Small intestine (tissue), 7 donors: ENCODE results near the gene NAT16. TPM values are rescaled to one million over a fixed set of nuclear protein-coding genes. Genes with fewer than 3 reads are reported as not detected.
"Not testable (repeated sequence)": the region's sequence is repeated elsewhere in the genome, so short reads cannot be mapped to it uniquely, and the experiment has no call there.

Experiments
- DNase-seq, 2 donors: peaks; one replicate each; pipeline versions ENCODE4 v3.0.0 to v3.0.0-alpha.2; 2013
- FAIRE-seq: peaks from 2 replicates; lab custom pipeline; 2012; peaks lifted over from hg19 to GRCh38; lab: Jason Lieb, UNC
- H3K27ac ChIP-seq, 3 donors: one replicate each; pipeline ENCODE4 v1.5.1; 2013; ENCODE audit warnings: low read length in 2 of 3, mild to moderate bottlenecking in 2 of 3, control low read depth in 1 of 3, inconsistent platforms in 1 of 3, low read depth in 1 of 3, moderate library complexity in 1 of 3
- H3K27me3 ChIP-seq, 3 donors: one replicate each; pipeline ENCODE4 v1.6.1; 2013; ENCODE audit warnings: low read length in 3 of 3, inconsistent platforms in 1 of 3; ENCODE audit not compliant: control insufficient read depth in 3 of 3, insufficient read depth in 3 of 3
- H3K36me3 ChIP-seq, 3 donors: one replicate each; pipeline ENCODE4 v1.6.1; 2013; ENCODE audit warnings: low read length in 3 of 3, inconsistent platforms in 1 of 3, low read depth in 1 of 3, mild to moderate bottlenecking in 1 of 3, moderate library complexity in 1 of 3; ENCODE audit not compliant: control insufficient read depth in 3 of 3, insufficient read depth in 2 of 3
- H3K4me1 ChIP-seq, 3 donors: one replicate each; pipeline ENCODE4 v1.6.1; 2013; ENCODE audit warnings: low read length in 2 of 3, inconsistent platforms in 1 of 3, low read depth in 1 of 3, mild to moderate bottlenecking in 1 of 3, moderate library complexity in 1 of 3; ENCODE audit not compliant: control insufficient read depth in 3 of 3, insufficient read depth in 2 of 3
- H3K4me3 ChIP-seq, 3 donors: one replicate each; pipeline ENCODE4 v1.5.1; 2013; ENCODE audit warnings: low read length in 3 of 3, control low read depth in 1 of 3, inconsistent platforms in 1 of 3, low read depth in 1 of 3, mild to moderate bottlenecking in 1 of 3, moderate library complexity in 1 of 3
- H3K9me3 ChIP-seq, 2 donors: one replicate each; pipeline ENCODE4 v1.6.1; 2013; ENCODE audit warnings: low read depth in 1 of 2, low read length in 1 of 2; ENCODE audit not compliant: control insufficient read depth in 2 of 2, insufficient read depth in 1 of 2
- WGBS, 3 donors: extraction: QIAGEN DNeasy Blood & Tissue Kit; methylation state at CpG; one replicate each; pipeline ENCODE4 v1.1.7; 2013; 5-methylcytosine and 5-hydroxymethylcytosine counted together
- polyA plus RNA-seq, 4 donors: library from polyadenylated mRNA; stranded (reverse) in 3 of 4; unstranded in 1 of 4; fragments of 200-250 nt in 3 of 4; fragments of 120-200 nt in 1 of 4; gene quantifications; one replicate each; pipeline versions ENCODE4 v1.2.1 to v1.2.3, GENCODE V29; 2013
- donor health status: healthy with polysubstance abuse.
- donor health status: control.
- donor health status: control.
- donor health status: Bipolar disorder and iron deficiency.
- donor health status: healthy.

The NAT16 gene
- polyA plus RNA-seq, 4 donors, result 0.04 to 0.10 TPM; not detected in 2

DNA sequence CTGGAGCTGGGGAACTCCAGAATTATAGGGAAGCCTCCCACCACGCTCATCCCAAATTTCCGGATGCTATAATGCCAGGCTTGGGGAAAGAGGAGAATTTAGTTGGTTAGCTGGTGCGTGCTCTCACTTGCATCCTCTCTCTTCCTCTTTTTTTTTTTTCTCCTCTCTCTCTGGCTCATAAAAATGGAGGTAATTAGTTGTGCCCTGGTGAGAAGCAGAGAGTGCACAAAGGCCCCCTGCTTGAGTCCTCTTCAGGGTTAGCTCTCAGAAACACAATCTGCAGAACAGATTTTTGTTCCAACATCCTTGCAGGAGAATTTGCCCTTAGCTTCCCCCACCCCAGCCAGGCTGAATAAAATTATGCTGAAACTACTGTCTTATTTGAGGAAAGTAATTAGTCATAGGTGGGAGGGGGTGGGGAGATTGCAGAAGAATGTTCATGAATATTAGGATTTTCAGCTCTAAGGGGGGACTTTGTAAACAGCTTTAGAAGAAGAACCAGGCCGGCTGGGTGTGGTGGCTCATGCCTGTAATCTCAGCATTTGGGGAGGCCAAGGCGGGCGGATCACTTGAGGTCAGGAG, 45.6 kb downstream of the NAT16 start:
- FAIRE-seq, result no peak

DNA sequence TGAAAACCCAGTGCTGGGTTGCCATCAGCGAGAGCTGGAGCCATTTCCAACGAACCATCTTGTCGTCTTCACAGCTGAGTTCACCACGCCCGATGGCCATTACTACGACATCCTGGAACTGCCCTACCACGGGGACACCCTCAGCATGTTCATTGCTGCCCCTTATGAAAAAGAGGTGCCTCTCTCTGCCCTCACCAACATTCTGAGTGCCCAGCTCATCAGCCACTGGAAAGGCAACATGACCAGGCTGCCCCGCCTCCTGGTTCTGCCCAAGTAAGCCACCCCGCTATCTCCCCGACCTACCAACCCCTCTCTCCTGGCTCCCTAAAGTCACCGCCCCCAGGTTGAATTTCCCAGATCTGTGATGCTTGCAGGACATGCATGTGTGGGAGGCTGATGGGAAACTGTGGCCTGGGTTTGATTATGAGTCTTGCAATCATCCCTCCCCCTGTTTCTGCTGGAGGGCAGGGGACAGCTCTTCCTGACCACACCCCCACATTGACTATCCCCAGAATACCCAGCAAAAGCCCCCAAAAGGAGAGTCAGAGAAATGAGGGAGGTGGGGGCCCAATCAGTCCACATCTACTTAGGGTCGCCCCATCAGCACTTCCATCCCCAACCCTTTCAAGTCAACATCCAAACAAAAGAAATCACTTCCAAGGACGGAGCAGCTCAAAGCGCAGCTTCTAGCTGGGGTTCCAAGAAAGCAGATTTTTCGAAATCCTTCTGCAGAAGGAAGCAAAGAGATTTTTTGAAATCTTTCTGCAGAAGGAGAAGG, 46.3 kb downstream of the NAT16 start:
- H3K9me3 ChIP-seq, result no peaks in the 10 kb centered on the region
- peaks cover 0 to 20% (median 0%) of the 10 kb centered on the region in 3 donors for H3K27me3 ChIP-seq
- 70 to 82% (median 77%) methylated on average over 15 of the region's 15 CpGs for WGBS, 3 donors
- H3K36me3 ChIP-seq, result no peaks in the 10 kb centered on the region
- peaks cover 0 to 6% (median 2%) of the 10 kb centered on the region in 3 donors for H3K4me1 ChIP-seq
- H3K4me3 ChIP-seq, result no peak overlapping the region
- no peak for FAIRE-seq
- DNase-seq, result no peak
- H3K27ac ChIP-seq, result no peak overlapping the region

More for the DNA sequence above, 45.6 kb downstream of the NAT16 start:
- peaks cover 0 to 20% (median 0%) of the 10 kb centered on the region in 3 donors for H3K27me3 ChIP-seq
- peaks cover 0 to 6% (median 2%) of the 10 kb centered on the region in 3 donors for H3K4me1 ChIP-seq
- no peak overlapping the region for H3K4me3 ChIP-seq
- no peaks in the 10 kb centered on the region for H3K9me3 ChIP-seq
- H3K36me3 ChIP-seq, result no peaks in the 10 kb centered on the region
- H3K27ac ChIP-seq, result no peak overlapping the region
- 81 to 84% (median 82%) methylated on average over 6 of the region's 6 CpGs for WGBS, 3 donors
- DNase-seq, result no peak

DNA sequence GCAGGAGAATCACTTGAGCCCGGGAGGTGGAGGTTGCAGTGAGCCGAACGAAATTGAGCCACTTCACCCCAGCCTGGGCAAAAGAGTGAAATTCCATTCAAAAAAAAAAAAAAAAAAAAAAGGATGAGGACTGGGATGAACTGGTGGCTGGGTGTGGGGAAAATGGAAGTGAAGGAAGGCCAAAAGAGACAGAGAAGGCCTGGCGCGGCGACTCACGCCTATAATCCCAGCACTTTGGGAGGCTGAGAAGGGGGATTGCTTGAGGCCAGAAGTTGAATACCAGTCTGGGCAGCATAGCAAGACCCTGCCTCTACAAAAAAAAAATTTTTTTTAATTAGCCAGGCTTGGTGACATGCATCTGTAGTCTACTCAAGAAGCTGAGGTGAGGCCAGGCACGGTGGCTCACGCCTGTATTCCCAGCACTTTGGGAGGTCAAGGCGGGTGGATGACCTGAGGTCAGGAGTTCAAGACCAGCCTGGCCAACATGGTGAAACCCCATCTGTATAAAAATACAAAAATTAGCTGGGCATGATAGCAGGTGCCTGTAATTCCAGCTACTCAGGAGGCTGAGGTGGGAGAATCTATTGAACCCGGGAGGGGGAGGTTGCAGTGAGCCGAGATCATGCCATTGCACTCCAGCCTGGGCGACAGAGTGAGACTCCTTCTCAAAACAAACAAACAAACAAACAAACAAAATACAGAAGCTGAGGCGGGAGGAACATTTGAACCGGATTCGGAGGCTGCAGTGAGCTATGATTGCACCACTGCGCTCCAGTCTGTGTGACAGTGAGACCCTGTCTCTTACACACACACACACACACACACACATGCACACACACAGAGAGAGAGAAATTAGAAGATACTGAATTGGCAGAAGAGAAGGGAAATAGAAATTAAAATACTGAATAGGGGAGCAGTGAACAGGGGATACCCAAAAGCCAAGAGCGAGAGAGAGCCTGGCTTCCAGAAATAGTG, 47.2 kb downstream of the NAT16 start:
- 86 to 90% (median 89%) methylated on average over 18 of the region's 18 CpGs for WGBS, 3 donors
- H3K4me1 ChIP-seq, FAIRE-seq, H3K4me3 ChIP-seq, H3K27ac ChIP-seq, H3K36me3 ChIP-seq, DNase-seq, H3K9me3 ChIP-seq: not testable (repeated sequence)
- H3K27me3 ChIP-seq, result peaks cover 0 to 25% (median 0%) of the 10 kb centered on the region in 3 donors

DNA sequence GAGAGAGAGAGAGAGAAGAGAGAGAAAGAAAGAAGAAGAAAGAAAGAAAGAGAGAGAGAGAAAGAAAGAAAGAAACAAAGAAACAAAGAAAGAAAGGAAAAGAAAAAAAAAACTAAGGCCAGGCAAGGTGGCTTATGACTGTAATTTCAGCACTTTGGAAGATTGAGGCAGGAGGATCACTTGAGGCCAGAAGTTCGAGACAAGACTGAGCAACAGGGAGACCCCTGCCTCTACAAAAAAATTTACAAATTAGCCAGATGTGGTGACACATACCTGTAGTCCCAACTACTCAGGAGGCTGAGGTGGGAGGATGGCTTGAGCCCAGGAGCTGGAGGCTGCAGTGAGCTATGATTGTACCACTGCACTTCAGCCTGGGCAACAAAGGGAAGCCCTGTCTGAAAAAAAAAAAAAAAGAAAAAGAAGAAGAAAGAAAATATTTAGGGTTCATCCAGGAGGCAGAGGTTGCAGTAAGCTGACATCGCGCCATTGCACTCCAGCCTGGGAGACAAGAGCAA, 50.4 kb downstream of the NAT16 start:
- H3K4me1 ChIP-seq, result peaks cover 0 to 20% (median 0%) of the 10 kb centered on the region in 3 donors
- H3K36me3 ChIP-seq, result no peaks in the 10 kb centered on the region
- H3K9me3 ChIP-seq, result no peaks in the 10 kb centered on the region
- H3K27me3 ChIP-seq, result peaks cover 0 to 34% (median 0%) of the 10 kb centered on the region in 3 donors
- FAIRE-seq, result no peak
- DNase-seq, result no peak
- WGBS, 3 donors, result 84 to 93% (median 93%) methylated on average over 3 of the region's 3 CpGs
- H3K4me3 ChIP-seq, result no peak overlapping the region
- no peak overlapping the region for H3K27ac ChIP-seq

DNA sequence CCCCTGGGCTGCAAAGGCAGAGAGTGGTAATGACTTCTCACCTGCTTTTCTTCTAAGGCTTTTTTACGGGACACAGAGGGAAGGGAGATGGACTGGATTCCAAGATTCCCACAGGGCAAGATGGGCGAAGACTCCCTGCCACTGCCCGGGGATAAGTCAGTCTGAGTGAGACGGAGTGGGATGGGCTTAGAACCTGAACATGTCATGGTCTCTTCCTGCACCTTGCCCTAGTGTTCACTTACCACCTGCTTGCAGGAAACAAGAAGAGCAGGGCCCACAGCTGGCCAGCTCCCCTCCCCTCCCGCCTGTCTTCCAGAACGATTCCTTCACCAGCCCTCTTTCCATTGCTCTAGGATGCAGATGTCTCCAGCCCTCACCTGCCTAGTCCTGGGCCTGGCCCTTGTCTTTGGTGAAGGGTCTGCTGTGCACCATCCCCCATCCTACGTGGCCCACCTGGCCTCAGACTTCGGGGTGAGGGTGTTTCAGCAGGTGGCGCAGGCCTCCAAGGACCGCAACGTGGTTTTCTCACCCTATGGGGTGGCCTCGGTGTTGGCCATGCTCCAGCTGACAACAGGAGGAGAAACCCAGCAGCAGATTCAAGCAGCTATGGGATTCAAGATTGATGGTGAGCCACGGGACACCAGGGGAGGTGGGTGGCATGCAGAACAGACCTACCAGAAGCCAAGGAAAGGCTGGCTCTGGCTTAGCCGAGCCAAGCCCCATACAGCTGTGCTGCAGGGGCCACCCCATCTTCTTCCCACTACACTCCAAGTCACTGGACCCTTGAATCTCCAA, 51.9 kb downstream of the NAT16 start:
- no peak overlapping the region for H3K27ac ChIP-seq
- H3K4me1 ChIP-seq, result peaks cover 0 to 27% (median 0%) of the 10 kb centered on the region in 3 donors
- FAIRE-seq, result no peak
- 45 to 69% (median 51%) methylated on average over 14 of the region's 14 CpGs for WGBS, 3 donors
- no peak overlapping the region for H3K4me3 ChIP-seq
- no peaks in the 10 kb centered on the region for H3K9me3 ChIP-seq
- H3K36me3 ChIP-seq, result no peaks in the 10 kb centered on the region
- peaks cover 0 to 33% (median 0%) of the 10 kb centered on the region in 3 donors for H3K27me3 ChIP-seq
- DNase-seq, result peak in 1 of 2 donors; percentile 37

DNA sequence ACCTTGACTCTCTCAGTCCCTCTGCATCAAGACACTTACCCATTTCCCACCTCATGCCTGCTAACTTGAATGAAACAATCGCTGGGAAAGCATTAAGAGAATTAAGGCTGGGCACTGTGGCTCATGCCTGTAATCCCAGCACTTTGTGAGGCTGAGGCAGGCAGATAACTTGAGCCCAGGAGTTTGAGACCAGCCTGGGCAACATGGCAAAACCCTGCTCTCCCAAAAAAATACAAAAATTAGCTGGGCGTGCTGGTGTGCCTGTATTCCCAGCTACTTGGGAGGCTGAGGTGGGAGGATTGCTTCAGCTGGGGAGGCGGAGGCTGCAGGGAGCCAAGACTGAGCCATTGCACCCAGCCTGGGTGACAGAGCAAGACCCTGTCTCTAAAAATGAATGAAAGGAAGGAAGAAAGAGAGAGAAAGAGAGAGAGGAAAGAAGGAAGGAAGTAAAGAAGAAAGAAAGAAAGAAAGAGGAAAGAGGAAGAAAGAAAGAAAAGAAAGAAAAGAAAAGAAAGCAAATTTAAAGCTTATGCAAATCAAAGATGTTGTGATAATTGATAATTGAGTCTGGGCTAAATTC, 52.5 kb downstream of the NAT16 start:
- no peak for FAIRE-seq
- Histone ChIP-seq H3K4me3 (peak overlapping the region in 1 of 3 donors; percentile 21), H3K4me1 (peaks cover 0 to 33% (median 0%) of the 10 kb centered on the region in 3 donors), H3K36me3 (no peaks in the 10 kb centered on the region), H3K9me3 (no peaks in the 10 kb centered on the region), H3K27me3 (peaks cover 0 to 33% (median 0%) of the 10 kb centered on the region in 3 donors), H3K27ac (peak overlapping the region in 1 of 3 donors; percentile 27)
- no peak for DNase-seq
- WGBS, 3 donors, result 75 to 78% (median 76%) methylated on average over 3 of the region's 3 CpGs

DNA sequence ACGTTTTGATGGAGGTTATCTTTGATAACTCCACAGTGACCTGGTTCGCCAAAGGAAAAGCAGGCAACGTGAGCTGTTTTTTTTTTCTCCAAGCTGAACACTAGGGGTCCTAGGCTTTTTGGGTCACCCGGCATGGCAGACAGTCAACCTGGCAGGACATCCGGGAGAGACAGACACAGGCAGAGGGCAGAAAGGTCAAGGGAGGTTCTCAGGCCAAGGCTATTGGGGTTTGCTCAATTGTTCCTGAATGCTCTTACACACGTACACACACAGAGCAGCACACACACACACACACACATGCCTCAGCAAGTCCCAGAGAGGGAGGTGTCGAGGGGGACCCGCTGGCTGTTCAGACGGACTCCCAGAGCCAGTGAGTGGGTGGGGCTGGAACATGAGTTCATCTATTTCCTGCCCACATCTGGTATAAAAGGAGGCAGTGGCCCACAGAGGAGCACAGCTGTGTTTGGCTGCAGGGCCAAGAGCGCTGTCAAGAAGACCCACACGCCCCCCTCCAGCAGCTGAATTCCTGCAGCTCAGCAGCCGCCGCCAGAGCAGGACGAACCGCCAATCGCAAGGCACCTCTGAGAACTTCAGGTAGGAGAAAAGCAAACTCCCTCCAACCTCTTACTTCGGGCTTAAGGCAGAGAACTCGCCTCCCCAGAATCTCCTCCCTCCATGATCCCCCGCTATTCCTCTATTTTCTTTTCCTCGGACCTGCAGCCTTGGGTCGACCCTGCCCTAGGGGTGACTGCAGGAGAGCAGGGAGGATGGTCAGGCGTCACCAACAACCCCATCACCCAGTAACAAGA, 53.2 kb downstream of the NAT16 start, which contains the start of gene SERPINE1:
SERPINE1 (plus strand) TSS at position 454 of the 809 bp plus-strand sequence. CDS start 1,290 bp downstream, outside the sequence.
- peaks cover 0 to 33% (median 0%) of the 10 kb centered on the region in 3 donors for H3K27me3 ChIP-seq
- H3K9me3 ChIP-seq, result no peaks in the 10 kb centered on the region
- DNase-seq, result peak; percentile 51 to 78
- peaks cover 0 to 39% (median 0%) of the 10 kb centered on the region in 3 donors for H3K4me1 ChIP-seq
- H3K27ac ChIP-seq, result peak within 1 kb of the TSS in 2 of 3 donors; percentile 44 to 67
- WGBS, 3 donors, result 6 to 8% (median 7%) methylated on average over 22 of the region's 22 CpGs
- no peaks in the 10 kb centered on the region for H3K36me3 ChIP-seq
- peak within 1 kb of the TSS in 1 of 3 donors; percentile 21 for H3K4me3 ChIP-seq
- FAIRE-seq, result no peak
